Astrocyte (in vitro differentiated cells and primary cell): ENCODE data around the gene POU2F1.

Experiments used
- EZH2 ChIP-seq: IDR thresholded peaks from 2 replicates; pipeline ENCODE4 v1.6.1; 2012; ENCODE audit warnings: mild to moderate bottlenecking, low read length, inconsistent platforms; ENCODE audit not compliant: insufficient read depth
- TF ChIP-seq, protein P1 (sequence below): IDR thresholded peaks from 2 replicates; pipeline ENCODE4 v1.5.1; 2011; ENCODE audit warnings: low read depth, mild to moderate bottlenecking, inconsistent platforms, low read length, moderate library complexity; ENCODE audit not compliant: insufficient read depth

DNA sequence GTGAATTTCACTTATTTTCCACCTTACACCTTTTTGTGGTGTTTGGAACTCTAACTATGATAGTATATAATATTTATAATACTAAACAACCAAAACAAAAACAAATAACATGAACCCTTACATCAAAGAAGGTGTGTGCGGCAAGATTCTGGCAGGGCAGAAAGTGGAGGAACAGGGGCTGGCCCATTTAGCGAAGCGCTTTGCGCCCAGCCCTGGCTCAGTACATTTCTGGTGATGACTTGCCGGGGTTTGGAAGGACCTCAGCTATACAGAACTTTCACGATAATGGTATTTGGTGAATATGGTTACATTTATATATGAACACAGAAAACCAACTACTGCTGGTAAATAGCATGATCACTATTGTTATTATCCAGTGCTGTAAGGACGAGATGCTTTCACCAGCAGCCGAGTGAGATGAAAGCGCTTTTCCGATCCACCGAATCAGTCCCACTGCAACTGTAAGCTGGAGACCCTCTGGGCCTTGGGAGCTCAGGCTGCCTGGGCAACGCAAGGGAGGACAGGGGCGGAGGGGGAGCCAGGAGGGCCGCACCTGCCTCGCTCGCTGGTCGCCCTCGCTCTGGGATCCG, 233.7 kb downstream of the POU2F1 start:
- no peak for TF ChIP-seq EZH2
- TF ChIP-seq, protein P1, sequence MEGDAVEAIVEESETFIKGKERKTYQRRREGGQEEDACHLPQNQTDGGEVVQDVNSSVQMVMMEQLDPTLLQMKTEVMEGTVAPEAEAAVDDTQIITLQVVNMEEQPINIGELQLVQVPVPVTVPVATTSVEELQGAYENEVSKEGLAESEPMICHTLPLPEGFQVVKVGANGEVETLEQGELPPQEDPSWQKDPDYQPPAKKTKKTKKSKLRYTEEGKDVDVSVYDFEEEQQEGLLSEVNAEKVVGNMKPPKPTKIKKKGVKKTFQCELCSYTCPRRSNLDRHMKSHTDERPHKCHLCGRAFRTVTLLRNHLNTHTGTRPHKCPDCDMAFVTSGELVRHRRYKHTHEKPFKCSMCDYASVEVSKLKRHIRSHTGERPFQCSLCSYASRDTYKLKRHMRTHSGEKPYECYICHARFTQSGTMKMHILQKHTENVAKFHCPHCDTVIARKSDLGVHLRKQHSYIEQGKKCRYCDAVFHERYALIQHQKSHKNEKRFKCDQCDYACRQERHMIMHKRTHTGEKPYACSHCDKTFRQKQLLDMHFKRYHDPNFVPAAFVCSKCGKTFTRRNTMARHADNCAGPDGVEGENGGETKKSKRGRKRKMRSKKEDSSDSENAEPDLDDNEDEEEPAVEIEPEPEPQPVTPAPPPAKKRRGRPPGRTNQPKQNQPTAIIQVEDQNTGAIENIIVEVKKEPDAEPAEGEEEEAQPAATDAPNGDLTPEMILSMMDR: no peak
